ENCODE data around the gene ICE1. TPM values are rescaled to one million over a fixed set of nuclear protein-coding genes. Genes with fewer than 3 reads are reported as not detected.

ICE1 gene
- total RNA-seq, 1 experiment from 2014 or later: 48.9 TPM

DNA sequence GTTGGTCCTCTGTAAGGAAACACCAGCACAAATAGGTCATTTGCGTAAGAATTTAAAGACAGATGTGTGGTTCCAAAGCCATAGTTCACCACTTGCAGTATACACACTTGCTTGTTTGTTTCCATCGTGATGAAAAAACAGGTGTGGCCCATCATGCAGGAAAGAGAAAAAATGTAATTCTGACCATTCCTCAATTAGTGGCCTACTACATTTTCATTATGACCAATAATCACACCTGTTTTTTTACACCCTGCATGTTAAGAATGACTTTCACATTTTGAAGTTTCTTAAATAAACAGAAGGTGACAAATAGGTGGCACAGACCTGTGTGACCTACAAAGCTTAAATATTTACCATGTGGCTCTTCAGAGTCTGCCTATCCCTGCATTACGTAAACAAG is 2.2 kb upstream of the ICE1 start:
- CTCF ChIA-PET: interaction anchor here (1.2 to 3.7 kb wide), 6 partner anchors 127 to 552 kb away, joined by 3 to 43 read pairs (median 14); partner anchors contain the start of gene ADAMTS16
- H3K4me1 Mint-ChIP-seq: peaks cover 38% of the 10 kb centered on the region
- no peak for TF ChIP-seq ZNF671 (CRISPR knock-in tag; IDR thresholded peaks at IDR 0.05)
- no peak for TF ChIP-seq ZNF416 (CRISPR knock-in tag; IDR thresholded peaks at IDR 0.05)
- TF ChIP-seq ZBTB43 (CRISPR knock-in tag; IDR thresholded peaks at IDR 0.05): no peak
- TF ChIP-seq, protein P1, sequence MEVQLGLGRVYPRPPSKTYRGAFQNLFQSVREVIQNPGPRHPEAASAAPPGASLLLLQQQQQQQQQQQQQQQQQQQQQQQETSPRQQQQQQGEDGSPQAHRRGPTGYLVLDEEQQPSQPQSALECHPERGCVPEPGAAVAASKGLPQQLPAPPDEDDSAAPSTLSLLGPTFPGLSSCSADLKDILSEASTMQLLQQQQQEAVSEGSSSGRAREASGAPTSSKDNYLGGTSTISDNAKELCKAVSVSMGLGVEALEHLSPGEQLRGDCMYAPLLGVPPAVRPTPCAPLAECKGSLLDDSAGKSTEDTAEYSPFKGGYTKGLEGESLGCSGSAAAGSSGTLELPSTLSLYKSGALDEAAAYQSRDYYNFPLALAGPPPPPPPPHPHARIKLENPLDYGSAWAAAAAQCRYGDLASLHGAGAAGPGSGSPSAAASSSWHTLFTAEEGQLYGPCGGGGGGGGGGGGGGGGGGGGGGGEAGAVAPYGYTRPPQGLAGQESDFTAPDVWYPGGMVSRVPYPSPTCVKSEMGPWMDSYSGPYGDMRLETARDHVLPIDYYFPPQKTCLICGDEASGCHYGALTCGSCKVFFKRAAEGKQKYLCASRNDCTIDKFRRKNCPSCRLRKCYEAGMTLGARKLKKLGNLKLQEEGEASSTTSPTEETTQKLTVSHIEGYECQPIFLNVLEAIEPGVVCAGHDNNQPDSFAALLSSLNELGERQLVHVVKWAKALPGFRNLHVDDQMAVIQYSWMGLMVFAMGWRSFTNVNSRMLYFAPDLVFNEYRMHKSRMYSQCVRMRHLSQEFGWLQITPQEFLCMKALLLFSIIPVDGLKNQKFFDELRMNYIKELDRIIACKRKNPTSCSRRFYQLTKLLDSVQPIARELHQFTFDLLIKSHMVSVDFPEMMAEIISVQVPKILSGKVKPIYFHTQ (CRISPR knock-in tag; IDR thresholded peaks at IDR 0.05): no peak
- no peaks in the 10 kb centered on the region; the same call in 1 of the 2 replicates for H3K27me3 Mint-ChIP-seq (ENCODE audit: low read depth)
- no peak for ATAC-seq
- POLR2A ChIA-PET: no interaction called here
- H3K4me3 Mint-ChIP-seq: peak overlapping the region; percentile 89
- H3K27ac Mint-ChIP-seq: 0 out of 2 replicates have a peak overlapping the region, but pooled peaks have one; percentile 32
- DNase-seq (ENCODE audit: low spot score): no peak
- H3K9me3 Mint-ChIP-seq: no peaks in the 10 kb centered on the region
- H3K36me3 Mint-ChIP-seq: no peaks in the 10 kb centered on the region

GRCh38 chr5:5421149-5421960 is 1.1 kb upstream of the ICE1 start:
- ChIA-PET CTCF (interaction anchor here (0.8 to 3.7 kb wide), 13 partner anchors 17 to 559 kb away, joined by 3 to 21 read pairs (median 4); partner anchors contain the start of gene ADAMTS16), POLR2A (interaction anchor here (0.7 kb wide), 2 partner anchors 74 to 282 kb away, joined by 3 read pairs; partner anchors contain the start of gene ADAMTS16)
- Mint-ChIP-seq H3K27me3 (ENCODE audit: low read depth) (no peaks in the 10 kb centered on the region; the same call in 1 of the 2 replicates), H3K9me3 (no peaks in the 10 kb centered on the region), H3K4me1 (peaks cover 38% of the 10 kb centered on the region), H3K4me3 (peak overlapping the region; percentile 89), H3K36me3 (no peaks in the 10 kb centered on the region), H3K27ac (peak overlapping the region; percentile 96)
- DNase-seq (ENCODE audit: low spot score) (no peak), ATAC-seq (no peak)
- TF ChIP-seq SMAD4 (CRISPR knock-in tag; IDR thresholded peaks at IDR 0.05) (no peak), ATF6 (CRISPR knock-in tag; IDR thresholded peaks at IDR 0.05) (no peak), ZNF317 (CRISPR knock-in tag; IDR thresholded peaks at IDR 0.05; ENCODE audit: borderline replicate concordance, low read depth) (no peak), USF2 (CRISPR knock-in tag; IDR thresholded peaks at IDR 0.05) (0 out of 2 replicates have a peak, but pooled peaks have one; percentile 28), FOXP1 (CRISPR knock-in tag; IDR thresholded peaks at IDR 0.05; ENCODE audit: borderline replicate concordance) (no peak), ZNF232 (CRISPR knock-in tag; IDR thresholded peaks at IDR 0.05) (0 out of 2 replicates have a peak, but pooled peaks have one; percentile 16), ARID4B (CRISPR knock-in tag; IDR thresholded peaks at IDR 0.05; ENCODE audit: borderline replicate concordance) (no peak)
- TF ChIP-seq, protein P1 (CRISPR knock-in tag; IDR thresholded peaks at IDR 0.05): no peak
- TF ChIP-seq, protein P2, sequence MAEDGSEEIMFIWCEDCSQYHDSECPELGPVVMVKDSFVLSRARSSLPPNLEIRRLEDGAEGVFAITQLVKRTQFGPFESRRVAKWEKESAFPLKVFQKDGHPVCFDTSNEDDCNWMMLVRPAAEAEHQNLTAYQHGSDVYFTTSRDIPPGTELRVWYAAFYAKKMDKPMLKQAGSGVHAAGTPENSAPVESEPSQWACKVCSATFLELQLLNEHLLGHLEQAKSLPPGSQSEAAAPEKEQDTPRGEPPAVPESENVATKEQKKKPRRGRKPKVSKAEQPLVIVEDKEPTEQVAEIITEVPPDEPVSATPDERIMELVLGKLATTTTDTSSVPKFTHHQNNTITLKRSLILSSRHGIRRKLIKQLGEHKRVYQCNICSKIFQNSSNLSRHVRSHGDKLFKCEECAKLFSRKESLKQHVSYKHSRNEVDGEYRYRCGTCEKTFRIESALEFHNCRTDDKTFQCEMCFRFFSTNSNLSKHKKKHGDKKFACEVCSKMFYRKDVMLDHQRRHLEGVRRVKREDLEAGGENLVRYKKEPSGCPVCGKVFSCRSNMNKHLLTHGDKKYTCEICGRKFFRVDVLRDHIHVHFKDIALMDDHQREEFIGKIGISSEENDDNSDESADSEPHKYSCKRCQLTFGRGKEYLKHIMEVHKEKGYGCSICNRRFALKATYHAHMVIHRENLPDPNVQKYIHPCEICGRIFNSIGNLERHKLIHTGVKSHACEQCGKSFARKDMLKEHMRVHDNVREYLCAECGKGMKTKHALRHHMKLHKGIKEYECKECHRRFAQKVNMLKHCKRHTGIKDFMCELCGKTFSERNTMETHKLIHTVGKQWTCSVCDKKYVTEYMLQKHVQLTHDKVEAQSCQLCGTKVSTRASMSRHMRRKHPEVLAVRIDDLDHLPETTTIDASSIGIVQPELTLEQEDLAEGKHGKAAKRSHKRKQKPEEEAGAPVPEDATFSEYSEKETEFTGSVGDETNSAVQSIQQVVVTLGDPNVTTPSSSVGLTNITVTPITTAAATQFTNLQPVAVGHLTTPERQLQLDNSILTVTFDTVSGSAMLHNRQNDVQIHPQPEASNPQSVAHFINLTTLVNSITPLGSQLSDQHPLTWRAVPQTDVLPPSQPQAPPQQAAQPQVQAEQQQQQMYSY (CRISPR knock-in tag; IDR thresholded peaks at IDR 0.05): 0 out of 2 replicates have a peak, but pooled peaks have one; percentile 6

Measured in WTC11 (cell line).